Measurements from ENCODE around the gene KNSTRN.

DNA sequence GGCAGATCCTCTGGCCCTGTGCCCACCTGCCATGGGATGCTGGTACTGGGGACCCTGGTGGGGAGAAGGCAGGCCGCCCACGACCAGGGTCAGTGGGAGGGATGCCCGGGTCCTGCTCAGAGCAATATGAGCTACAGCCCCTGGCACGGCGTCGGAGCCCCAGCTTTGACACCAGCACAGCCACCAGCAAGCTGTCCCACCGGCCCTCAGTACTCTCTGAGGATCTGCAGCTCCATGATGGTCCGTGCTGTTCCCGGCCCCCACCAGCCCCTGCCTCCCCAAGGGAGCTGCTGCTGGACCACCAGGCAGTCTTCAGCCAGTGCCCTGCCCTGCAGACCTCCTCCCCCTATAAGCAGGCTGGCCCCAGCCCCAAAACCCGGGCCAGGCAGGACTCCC is 13.0 kb upstream of the KNSTRN start:
- TF ChIP-seq POLR2A (IDR thresholded peaks at IDR 0.05; ENCODE audit: low read length) (no peak), GATA3 (IDR thresholded peaks at IDR 0.05; ENCODE audit: borderline replicate concordance) (no peak), CTCF (IDR thresholded peaks at IDR 0.05) (no peak)

All from A549 (cell line).